Measurements from ENCODE around the gene CLK2.
A peak's percentile ranks its signal among the peaks of the same experiment; 100 is the strongest.
"Not testable (repeated sequence)": the region's sequence is repeated elsewhere in the genome, so short reads cannot be mapped to it uniquely, and the experiment has no call there.

The CLK2 gene

DNA sequence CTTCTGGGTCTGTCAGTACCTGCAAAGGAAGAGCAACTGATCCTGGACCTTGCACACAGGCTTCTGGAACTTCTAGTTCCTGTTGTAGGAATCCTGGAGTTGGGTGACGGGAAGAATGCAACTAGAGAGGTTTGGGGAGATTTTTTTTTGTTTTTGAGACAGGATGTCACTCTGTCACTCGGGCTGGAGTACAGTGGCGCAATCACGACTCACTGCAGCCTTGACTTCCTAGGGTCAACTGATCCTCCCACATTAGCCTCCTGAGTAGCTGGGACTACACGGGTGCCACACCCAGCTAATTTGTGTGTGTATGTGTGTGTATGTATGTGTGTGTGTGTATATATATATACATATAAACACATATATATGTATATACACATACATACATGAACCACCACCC is 36.9 kb downstream of the CLK2 start:
- DNase-seq, result no peak

DNA sequence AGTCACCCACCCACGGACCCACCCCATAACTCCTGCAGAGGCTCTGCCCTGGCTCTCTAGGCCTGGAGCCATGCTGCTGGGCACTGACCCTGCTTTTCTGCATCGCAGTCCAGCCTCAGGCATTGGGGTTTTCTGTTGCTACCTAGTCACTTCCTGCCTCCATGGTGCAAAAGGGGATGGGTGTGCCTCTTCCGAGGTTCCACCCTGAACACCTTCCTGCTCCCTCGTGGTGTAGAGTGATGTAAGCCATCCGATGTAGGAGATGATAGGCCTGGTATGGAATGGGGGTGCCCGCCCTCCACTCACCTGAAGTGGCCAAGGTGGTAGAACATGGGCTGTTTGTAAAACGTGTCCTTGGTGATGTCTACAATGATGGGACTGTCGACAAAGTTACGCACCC is 37.9 kb downstream of the CLK2 start:
- not testable (repeated sequence) for DNase-seq

DNA sequence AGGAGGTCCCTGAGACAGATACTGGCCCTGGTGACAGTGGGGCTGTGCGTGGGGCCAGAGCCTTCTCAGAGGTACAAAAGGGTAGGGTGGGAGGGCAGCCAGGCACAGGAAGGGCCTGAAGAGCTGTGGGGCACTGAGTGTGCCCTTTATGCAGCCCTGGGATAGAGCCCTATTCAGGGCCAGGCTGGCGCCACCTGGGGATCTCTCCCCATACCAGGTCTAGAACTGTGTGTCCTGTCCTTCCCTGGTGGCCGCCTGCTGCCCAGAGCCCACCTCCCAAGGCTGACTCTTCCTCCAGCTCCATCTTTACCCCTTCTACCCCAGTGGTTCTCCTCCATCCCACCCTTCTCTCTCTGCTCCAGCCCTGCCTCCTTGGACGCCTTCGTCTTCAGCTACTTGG is 39.8 kb downstream of the CLK2 start:
- DNase-seq, result not testable (repeated sequence)

DNA sequence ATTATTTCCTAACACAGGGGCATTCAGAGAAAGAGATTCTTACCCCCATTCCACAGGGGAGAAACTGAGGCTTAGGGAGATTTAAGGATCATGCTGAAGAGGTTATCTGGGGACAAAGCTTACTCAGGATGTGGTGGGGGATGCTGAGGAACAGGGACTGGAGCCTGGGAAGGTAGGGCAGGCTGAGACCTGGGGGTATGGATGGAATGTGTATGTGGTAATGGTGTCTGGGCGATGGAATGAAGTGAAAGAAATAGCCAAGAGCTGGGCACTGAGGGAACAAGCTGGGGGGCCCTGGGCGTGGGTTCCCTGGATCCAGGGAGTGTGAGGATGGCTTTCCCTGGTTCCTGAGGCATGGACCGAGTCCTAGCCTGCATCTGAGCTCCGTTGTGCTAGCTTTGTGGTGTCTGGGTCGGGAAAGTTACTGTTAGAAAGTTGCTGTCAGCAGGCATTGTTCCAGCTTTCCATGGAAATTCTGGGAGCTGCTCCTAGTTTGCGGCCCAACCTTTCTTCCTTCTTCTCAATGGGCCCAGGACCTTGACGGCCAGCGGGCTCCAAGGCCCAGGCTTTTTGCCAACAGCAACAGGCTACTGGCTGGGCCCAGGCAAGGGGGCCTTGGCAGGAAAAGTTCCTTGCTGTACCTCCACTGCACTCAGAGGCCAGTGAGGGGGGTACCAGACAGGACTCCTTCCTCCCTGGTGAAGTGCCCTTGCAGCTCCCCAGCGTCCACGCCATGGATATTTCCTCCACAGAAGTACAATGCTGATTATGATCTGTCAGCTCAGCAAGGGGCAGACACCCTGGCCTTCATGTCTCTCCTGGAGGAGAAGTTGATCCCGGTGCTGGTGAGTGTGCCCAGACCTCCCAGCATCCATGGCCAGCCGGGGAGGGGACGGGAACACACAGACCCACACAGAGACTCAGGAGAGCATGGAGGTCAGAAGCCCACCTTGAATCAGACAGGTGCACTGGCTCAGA is 41.0 kb downstream of the CLK2 start:
- not testable (repeated sequence) for DNase-seq

DNA sequence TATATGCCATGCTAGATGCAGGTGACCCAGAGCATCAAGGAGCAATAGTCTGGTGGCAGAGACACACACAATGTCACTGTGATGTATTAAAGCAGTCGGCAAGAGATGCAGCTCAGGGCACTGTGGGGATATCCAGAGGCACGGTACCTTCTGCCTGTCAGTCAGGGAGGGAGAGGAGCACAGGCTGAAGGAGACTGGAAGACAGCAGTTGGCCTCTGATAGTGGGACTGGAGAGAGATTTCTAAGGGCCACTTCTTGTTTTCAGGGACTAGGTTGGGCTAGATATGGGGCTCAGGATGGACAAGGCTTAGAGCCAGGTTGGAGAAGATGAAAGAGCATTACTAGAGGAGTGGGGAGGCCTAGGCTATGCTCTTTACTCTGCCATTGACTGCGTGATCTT is 42.0 kb downstream of the CLK2 start:
- not testable (repeated sequence) for DNase-seq

DNA sequence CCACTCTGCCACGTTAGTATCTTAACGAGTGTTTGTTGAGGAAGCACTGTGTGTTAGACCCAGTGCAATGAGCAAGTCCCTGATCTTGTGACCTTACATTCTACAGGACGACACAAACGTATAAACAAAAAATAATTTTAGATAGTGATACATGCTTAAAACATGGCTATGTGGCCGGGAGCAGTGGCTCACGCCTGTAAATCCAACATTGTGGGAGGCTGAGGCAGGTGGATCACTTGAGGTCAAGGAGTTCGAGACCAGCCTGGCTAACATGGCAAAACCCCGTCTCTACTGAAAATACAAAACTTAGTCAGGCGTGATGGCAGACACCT is 45.2 kb downstream of the CLK2 start:
- DNase-seq, result no peak

DNA sequence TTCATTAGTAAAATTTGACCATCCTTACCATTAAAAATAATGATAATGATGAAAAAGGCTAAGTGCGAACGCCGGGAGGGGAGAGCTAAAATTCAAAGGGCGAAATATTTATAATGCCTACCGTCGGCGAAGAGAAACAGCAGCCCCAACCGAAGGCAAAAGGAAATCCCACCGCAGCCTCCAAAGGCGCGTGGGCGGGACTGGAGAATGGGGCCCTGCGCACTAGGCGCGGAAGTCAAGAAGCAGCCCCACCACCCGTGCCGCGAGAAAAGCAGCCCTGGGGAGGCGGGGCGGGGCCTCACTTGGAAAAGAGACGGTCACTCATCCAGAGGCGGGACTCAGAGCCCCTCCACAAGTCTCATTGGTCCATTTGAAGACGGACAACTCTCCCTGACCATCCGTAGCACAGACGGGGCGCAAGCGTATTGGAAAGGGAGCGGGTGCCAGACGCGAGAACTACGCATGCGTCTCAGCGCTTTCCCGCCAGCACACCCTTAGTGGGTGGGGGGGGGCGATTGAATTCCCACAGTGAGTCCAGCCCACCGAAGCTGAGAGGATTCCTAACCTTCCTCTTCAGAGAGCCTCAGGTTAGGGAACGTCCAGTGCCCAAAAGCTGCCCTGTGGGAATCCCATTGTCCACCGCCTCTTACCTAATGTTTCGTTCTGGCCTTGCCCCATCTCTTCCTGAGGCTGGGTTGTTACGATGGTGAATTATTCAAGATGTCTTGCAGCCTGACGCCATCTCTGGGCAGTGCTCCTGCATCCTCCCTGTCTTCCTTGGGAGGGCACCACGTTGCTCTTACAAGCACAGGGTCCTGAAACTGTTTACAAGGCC is 45.8 kb downstream of the CLK2 start:
- DNase-seq, result peak; percentile 99

DNA sequence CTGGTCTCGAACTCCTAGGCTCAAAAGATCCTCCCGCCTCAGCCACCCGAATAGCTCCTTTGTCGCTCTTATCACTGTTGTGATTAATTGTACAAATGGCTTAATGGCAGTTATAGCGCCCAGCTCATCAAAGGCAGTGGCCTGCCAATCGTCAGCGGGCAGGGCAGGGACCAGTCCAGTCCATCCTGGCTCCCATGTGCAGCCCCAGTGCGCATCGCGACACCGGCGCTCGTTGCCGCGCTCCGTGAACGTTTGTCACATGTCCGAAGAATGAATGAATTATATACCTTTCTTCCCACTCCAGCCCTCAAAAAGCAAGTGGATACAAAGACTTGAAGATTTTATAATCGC is 46.4 kb downstream of the CLK2 start:
- peak; percentile 58 for DNase-seq

DNA sequence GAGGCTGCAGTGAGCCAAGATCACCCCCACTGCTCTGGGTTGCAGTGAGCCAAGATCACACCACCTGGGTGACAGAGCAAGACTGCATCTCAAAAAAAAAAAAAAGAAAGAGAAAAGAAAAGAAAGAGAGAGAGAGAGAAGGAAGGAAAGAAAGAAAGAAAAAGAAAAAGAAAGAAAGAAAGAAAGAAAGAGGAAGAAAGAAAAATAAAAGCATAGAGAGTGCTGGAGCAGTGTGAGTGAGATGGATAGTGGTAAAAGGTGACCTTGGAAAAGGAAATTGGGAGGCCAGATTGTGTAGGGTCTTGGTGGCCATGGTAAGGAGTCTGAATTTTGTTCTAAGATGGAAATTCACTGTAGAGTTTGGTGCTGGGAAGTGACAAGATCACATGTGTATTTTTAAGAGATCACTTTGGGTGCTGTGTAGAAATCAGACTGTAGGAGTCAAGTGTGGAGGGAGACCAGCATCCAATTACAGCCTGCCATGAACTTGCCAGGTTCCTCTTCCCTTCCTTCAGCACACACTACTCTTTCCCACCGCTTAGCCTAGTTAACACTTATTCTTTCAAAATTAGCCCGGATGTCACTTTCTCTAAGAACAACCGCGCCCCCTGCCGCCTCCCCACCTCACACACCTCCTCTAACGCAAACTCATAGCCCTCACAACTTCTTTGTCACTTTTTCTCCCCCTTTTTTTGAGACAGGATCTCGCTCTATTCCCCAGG is 47.0 kb downstream of the CLK2 start:
- peak; percentile 81 for DNase-seq

DNA sequence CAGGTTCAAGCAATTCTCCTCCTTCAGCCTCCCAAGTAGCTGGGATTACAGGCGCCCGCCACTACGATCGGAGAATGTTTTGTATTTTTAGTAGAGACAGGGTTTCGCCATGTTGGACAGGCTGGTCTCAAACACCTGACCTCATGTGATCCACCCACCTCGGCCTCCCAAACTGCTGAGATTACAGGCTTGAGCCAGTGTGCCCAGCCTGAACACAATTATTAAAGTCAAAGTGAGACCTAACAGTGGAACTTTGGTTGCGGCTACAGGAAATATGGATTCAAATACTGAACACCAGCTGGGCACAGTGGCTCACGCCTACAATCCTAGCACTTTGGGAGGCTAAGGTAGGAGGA is 47.9 kb downstream of the CLK2 start:
- DNase-seq, result not testable (repeated sequence)

DNA sequence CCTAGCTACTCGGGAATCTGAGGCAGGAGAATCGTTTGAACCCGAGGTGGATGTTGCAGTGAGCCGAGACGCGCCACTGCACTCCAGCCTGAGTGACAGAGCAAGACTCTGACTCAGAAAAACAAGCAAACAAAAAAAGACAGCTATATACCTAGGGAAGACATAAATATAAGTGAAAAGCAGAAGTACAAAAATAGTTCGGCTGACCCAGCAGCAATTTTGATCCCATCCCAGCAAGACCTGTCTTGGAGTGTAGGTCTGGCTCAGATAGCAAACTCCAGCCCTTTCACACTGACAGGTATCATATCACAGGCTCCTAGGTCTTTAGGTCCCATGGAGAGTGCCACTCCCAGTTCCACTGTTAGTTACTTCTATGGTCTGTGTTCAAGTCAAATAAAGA is 50.3 kb downstream of the CLK2 start:
- no peak for DNase-seq

DNA sequence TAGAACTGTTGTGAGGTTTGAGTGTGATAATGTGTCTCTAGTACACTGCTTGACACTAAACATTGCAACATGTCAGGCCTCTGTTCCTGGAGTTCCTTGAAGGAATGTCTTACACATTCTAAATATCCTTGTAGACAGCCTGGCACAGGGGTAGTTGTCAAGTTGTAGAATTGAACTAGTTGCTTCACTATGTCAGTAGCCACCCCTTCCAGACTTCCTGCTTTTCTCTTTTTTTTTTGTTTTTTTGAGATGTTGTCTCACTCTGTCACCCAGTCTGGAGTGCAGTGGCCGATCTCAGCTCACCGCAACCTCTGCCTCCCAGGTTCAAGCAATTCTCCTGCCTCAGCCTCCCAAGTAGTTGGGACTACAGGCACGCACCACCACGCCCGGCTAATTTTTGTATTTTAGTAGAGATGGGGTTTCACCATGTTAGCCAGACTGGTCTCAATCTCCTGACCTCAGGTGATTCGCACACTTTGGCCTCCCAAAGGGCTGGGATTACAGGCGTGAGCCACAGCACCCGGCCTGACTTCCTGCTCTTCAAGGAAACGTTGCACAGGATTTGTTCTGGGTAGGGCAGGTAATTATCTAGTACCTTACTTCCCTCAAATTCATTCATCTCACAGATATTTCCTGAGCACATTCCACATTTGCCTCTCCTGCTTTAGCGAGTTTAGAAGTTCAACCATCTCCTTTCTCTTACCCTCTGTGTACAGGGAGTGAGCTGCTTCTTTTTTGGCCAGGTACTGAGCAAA is 52.9 kb downstream of the CLK2 start:
- not testable (repeated sequence) for DNase-seq

DNA sequence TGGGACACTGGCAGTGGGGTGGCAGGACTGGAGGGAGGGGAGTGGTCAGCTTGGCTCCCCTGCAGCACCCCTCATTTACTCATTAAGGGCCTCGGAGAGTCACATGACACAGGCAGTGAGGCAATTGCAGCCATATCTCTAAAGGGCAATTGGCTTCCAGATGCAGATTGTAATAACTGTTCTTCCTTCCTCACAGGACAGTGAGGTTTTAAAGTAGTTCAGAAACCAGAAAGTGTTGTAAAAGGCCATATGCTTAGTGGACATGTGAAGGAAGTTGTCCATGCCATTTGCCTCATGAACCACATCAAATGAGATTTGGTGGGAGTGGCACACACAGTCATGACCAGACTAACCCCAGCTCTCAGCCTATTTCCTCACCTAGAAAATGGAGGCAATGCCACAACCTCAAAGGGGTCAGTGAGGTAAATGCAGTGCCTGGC is 53.7 kb downstream of the CLK2 start:
- no peak for DNase-seq

DNA sequence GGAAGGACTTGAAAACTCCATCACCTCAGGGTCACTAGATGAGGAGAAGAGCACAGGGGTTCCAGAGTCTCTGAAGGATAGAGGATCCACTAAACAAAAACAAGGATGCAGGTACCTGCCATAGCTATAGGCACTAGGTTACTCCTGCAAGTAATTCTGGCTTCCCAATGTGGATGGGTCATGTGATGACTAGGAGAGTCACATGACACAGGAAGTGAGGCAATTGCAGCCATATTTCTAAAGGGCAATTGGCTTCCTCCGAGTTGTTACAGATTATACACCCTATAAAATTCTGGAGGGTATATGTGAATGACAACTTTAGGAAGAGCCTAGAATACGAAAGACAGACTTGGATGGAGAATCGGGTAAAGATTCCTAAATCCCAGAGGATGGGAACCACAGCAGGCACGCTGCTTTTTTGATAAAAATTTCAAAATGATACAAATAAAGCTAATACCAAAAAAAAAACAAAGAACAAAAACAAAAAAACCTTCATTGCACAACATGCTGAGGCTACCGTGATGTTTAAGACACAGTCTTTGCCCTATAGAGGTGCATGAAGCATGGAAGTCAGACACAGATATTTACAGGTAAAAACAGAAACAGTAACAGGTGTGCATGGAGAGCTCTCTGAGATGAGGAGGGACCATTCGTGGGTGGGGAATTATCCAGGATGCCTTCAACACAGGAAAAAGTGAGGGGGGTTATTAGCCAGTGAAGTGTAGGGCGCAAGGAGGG is 54.3 kb downstream of the CLK2 start:
- DNase-seq, result no peak

DNA sequence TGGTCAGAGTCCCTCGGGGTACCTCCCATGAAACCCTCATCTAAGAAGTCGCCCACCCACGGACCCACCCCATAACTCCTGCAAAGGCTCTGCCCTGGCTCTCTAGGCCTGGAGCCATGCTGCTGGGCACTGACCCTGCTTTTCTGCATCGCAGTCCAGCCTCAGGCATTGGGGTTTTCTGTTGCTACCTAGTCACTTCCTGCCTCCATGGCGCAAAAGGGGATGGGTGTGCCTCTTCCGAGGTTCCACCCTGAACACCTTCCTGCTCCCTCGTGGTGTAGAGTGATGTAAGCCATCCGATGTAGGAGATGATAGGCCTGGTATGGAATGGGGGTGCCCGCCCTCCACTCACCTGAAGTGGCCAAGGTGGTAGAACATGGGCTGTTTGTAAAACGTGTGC is 58.6 kb downstream of the CLK2 start:
- not testable (repeated sequence) for DNase-seq
